Measurements from ENCODE around the gene CKAP4.

DNA sequence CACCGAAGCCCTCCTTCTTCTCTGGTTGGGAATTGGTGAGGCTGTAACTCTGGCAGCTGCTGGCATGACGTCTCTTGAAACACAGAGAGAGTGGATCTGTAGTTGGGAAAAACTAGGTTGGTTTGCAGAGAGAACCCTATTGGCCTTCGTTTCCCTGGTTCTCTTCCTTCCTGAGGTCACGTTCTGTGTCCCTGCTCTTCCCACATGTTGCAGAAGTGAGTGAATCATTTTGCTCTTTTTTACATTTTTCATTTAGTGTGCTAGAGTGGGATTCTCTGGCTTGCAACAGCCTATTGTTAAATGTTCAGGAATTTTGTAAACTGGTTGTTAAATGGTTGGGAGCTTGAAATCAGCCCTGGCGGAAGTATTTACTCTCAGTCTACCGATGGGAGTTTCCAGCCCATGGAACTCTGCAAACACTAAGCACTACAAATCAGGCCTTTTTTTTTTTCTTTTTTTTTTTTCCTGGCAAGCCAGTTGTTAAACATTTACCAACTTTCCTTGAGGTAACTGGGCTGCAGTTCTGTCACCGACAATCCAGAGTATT is 26.8 kb upstream of the CKAP4 start:
- TF ChIP-seq, protein P1, sequence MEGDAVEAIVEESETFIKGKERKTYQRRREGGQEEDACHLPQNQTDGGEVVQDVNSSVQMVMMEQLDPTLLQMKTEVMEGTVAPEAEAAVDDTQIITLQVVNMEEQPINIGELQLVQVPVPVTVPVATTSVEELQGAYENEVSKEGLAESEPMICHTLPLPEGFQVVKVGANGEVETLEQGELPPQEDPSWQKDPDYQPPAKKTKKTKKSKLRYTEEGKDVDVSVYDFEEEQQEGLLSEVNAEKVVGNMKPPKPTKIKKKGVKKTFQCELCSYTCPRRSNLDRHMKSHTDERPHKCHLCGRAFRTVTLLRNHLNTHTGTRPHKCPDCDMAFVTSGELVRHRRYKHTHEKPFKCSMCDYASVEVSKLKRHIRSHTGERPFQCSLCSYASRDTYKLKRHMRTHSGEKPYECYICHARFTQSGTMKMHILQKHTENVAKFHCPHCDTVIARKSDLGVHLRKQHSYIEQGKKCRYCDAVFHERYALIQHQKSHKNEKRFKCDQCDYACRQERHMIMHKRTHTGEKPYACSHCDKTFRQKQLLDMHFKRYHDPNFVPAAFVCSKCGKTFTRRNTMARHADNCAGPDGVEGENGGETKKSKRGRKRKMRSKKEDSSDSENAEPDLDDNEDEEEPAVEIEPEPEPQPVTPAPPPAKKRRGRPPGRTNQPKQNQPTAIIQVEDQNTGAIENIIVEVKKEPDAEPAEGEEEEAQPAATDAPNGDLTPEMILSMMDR (IDR thresholded peaks at IDR 0.05) = no peak
- no peak for TF ChIP-seq EP300 (IDR thresholded peaks at IDR 0.05)
- TF ChIP-seq POLR2A (IDR thresholded peaks at IDR 0.05) = no peak
- no peak for TF ChIP-seq POLR2AphosphoS5 (IDR thresholded peaks at IDR 0.05)

Measured in stomach (tissue), 4 donors.